Keratinocyte (primary cell): ENCODE data around the gene CORO1A. TPM values are rescaled to one million over a fixed set of nuclear protein-coding genes. Genes with fewer than 3 reads are reported as not detected.

Experiments
- DNase-seq: peaks from one replicate; pipeline ENCODE4 v3.0.0-alpha.2; 2011; ENCODE audit warnings: low read depth, missing footprints, low spot score
- FAIRE-seq: peaks from 2 replicates; lab custom pipeline; 2011; peaks lifted over from hg19 to GRCh38; lab: Jason Lieb, UNC
- H2AFZ ChIP-seq: 2 replicates; pipeline ENCODE4 v1.6.0; 2012; ENCODE audit warnings: low read length, control low read depth, inconsistent platforms; ENCODE audit not compliant: control insufficient read depth
- H3K27ac ChIP-seq: 2 replicates; pipeline ENCODE4 v1.5.1; 2011; ENCODE audit warnings: low read length; ENCODE audit not compliant: control insufficient read depth, insufficient read depth
- H3K27me3 ChIP-seq: 3 replicates; pipeline ENCODE4 v1.6.0; 2011; ENCODE audit warnings: low read length; ENCODE audit not compliant: control insufficient read depth, insufficient read depth; ENCODE audit errors: extremely low read depth
- H3K36me3 ChIP-seq, 2 experiments: 2 replicates in 1 of 2; 3 replicates in 1 of 2; pipeline ENCODE4 v1.5.1; 2011; ENCODE audit warnings: low read length in 2 of 2, mild to moderate bottlenecking in 1 of 2; ENCODE audit not compliant: control insufficient read depth in 2 of 2, insufficient read depth in 2 of 2; ENCODE audit errors: extremely low read depth in 1 of 2
- H3K4me1 ChIP-seq: 3 replicates; pipeline ENCODE4 v1.5.1; 2011; ENCODE audit warnings: low read length; ENCODE audit not compliant: control insufficient read depth, insufficient read depth; ENCODE audit errors: extremely low read depth
- H3K4me2 ChIP-seq: 3 replicates; pipeline ENCODE4 v1.6.0; 2011; ENCODE audit warnings: low read depth, low read length; ENCODE audit not compliant: control insufficient read depth, insufficient read depth; ENCODE audit errors: extremely low read depth
- H3K4me3 ChIP-seq, 3 experiments: fragments of 200-600 bp in 1 of 3; sonication (generic) in 1 of 3; 2 replicates in 2 of 3; 3 replicates in 1 of 3; pipeline ENCODE4 v1.5.1; 2011 to 2016; ENCODE audit warnings: low read length in 3 of 3, mild to moderate bottlenecking in 3 of 3, control low read depth in 2 of 3, inconsistent platforms in 1 of 3, low read depth in 1 of 3, mixed read lengths in 1 of 3, mixed run types in 1 of 3, moderate library complexity in 1 of 3; ENCODE audit not compliant: control insufficient read depth in 2 of 3, insufficient read depth in 2 of 3; ENCODE audit errors: extremely low read depth in 1 of 3
- H3K79me2 ChIP-seq: 2 replicates; pipeline ENCODE4 v1.6.0; 2012; ENCODE audit warnings: low read length; ENCODE audit not compliant: control insufficient read depth, insufficient read depth
- H3K9ac ChIP-seq: 3 replicates; pipeline ENCODE4 v1.6.0; 2011; ENCODE audit warnings: low read length; ENCODE audit not compliant: control insufficient read depth, insufficient read depth; ENCODE audit errors: extremely low read depth
- H3K9me1 ChIP-seq: 3 replicates; pipeline ENCODE4 v1.6.0; 2011; ENCODE audit warnings: low read length; ENCODE audit not compliant: control insufficient read depth, insufficient read depth; ENCODE audit errors: extremely low read depth
- H3K9me3 ChIP-seq: 2 replicates; pipeline ENCODE4 v1.5.1; 2012; ENCODE audit warnings: low read depth, low read length; ENCODE audit not compliant: control insufficient read depth
- H4K20me1 ChIP-seq: 3 replicates; pipeline ENCODE4 v1.6.0; 2011; ENCODE audit warnings: low read length; ENCODE audit not compliant: control insufficient read depth, insufficient read depth; ENCODE audit errors: extremely low read depth
- EZH2 ChIP-seq: IDR thresholded peaks from one replicate; pipeline ENCODE4 v1.6.1; 2012; ENCODE audit warnings: inconsistent platforms, mild to moderate bottlenecking, low read length, moderate library complexity
- dilution Hi-C: fragments of 300-500 bp; cut with MboI; formaldehyde crosslinking; loops from one replicate; pipeline ENCODE4 v1.7.0; 2020; ENCODE audit warnings: low sequenced_read_pairs; ENCODE audit not compliant: extremely low pct_ligation_motif_present
- polyA plus RNA-seq, 5 experiments: library from polyadenylated mRNA; depleted of rRNA in 3 of 5; stranded (reverse) in 3 of 5; stranded (forward) in 1 of 5; unstranded in 1 of 5; fragments of >200 nt; gene quantifications; 1 replicate in 1 of 5; 2 replicates in 3 of 5; 3 replicates in 1 of 5; pipeline versions ENCODE4 v1.2.1 to v1.2.3, GENCODE V29; 2011 to 2012; ENCODE audit warnings: missing spikeins in 2 of 5, low read depth in 1 of 5, low replicate concordance in 1 of 5
- TF ChIP-seq, protein P1 (sequence below), 3 experiments: IDR thresholded peaks in 1 of 3; conservative IDR thresholded peaks in 1 of 3; optimal IDR thresholded peaks in 1 of 3; 2 replicates in 2 of 3; 3 replicates in 1 of 3; pipeline versions ENCODE3 to v1.5.1; 2011; ENCODE audit warnings: low read length in 3 of 3, mild to moderate bottlenecking in 3 of 3, moderate library complexity in 2 of 3, control low read depth in 1 of 3, inconsistent platforms in 1 of 3; ENCODE audit not compliant: insufficient read depth in 2 of 3; ENCODE audit errors: extremely low read depth in 1 of 3

CORO1A gene
- polyA plus RNA-seq, 1 donor (not counting 4 experiments of a cell fraction or from before 2014, with no cell fraction given), result 2.8 TPM

DNA sequence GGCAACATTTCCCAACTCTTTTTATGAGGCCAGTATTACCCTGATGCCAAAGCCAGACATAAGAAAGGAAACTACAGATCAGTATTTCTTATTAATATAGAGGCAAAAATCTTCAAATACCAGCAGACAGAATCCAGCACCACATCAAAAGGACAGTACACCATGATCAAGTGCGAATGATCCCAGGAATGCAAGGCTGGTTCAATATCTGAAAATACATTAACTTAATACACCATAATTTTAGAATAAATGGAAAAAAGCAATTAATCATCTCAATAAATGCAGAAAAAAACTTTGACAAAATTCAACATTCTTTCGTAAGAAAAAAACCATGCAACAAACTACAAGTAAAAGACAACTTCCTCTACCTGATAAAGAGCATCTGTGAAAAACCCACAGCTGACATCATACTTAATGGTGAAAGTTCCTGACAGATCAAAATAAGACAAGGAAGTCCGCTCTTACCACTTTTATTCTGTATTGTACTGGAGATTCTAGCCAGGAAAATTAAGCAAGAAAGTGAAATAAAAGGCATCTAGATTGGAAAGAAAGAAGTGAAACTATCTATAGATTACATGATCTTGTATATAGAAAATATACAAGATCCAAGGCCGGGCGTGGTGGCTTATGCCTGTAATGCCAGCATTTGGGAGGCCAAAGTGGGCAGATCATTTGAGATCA, 34.0 kb upstream of the CORO1A start:
- dilution Hi-C loops, result no loop called here
- Histone ChIP-seq H3K4me3 (no peak overlapping the region), H3K36me3 (no peaks in the 10 kb centered on the region), H2AFZ (no peak overlapping the region), H4K20me1 (no peaks in the 10 kb centered on the region), H3K9ac (no peak overlapping the region), H3K27ac (no peak overlapping the region), H3K9me1 (no peaks in the 10 kb centered on the region), H3K4me1 (no peaks in the 10 kb centered on the region), H3K4me2 (no peak overlapping the region), H3K27me3 (no peaks in the 10 kb centered on the region), H3K79me2 (no peaks in the 10 kb centered on the region), H3K9me3 (no peaks in the 10 kb centered on the region)
- DNase-seq (no peak), FAIRE-seq (no peak)
- TF ChIP-seq, protein P1, sequence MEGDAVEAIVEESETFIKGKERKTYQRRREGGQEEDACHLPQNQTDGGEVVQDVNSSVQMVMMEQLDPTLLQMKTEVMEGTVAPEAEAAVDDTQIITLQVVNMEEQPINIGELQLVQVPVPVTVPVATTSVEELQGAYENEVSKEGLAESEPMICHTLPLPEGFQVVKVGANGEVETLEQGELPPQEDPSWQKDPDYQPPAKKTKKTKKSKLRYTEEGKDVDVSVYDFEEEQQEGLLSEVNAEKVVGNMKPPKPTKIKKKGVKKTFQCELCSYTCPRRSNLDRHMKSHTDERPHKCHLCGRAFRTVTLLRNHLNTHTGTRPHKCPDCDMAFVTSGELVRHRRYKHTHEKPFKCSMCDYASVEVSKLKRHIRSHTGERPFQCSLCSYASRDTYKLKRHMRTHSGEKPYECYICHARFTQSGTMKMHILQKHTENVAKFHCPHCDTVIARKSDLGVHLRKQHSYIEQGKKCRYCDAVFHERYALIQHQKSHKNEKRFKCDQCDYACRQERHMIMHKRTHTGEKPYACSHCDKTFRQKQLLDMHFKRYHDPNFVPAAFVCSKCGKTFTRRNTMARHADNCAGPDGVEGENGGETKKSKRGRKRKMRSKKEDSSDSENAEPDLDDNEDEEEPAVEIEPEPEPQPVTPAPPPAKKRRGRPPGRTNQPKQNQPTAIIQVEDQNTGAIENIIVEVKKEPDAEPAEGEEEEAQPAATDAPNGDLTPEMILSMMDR (optimal IDR thresholded peaks at IDR 0.05 in 1 of 3, IDR thresholded peaks at IDR 0.05 in 1 of 3, conservative IDR thresholded peaks at IDR 0.05 in 1 of 3; ENCODE audit: extremely low read depth in 1 of 3, insufficient read depth in 2 of 3, low read length in 3 of 3), result no peak
- no peak for TF ChIP-seq EZH2

DNA sequence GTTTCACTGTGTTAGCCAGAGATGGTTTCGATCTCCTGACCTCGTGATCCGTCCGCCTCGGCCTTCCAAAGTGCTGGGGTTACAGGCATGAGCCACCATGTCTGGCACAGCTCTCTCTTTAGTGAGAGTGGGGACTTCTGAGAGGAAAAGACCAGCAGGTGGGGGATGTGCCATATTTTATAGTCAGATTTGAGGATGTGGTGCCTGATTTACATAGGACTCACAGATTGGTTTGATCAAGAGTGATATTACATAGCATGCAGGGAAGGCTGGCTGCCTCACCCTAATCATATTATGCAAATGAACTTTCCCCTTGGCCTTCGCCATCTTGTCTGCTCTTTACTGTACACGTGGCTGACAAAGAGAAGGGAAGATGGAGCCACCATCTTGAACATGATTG, 32.3 kb upstream of the CORO1A start:
- dilution Hi-C loops, result no loop called here
- Histone ChIP-seq H3K9me1 (no peaks in the 10 kb centered on the region), H3K4me1 (no peaks in the 10 kb centered on the region), H3K4me3 (no peak overlapping the region), H4K20me1 (no peaks in the 10 kb centered on the region), H2AFZ (no peak overlapping the region), H3K79me2 (no peaks in the 10 kb centered on the region), H3K9ac (no peak overlapping the region), H3K36me3 (no peaks in the 10 kb centered on the region), H3K27me3 (no peaks in the 10 kb centered on the region), H3K27ac (no peak overlapping the region), H3K9me3 (no peaks in the 10 kb centered on the region), H3K4me2 (no peak overlapping the region)
- DNase-seq (no peak), FAIRE-seq (no peak)
- TF ChIP-seq, protein P1 (optimal IDR thresholded peaks at IDR 0.05 in 1 of 3, IDR thresholded peaks at IDR 0.05 in 1 of 3, conservative IDR thresholded peaks at IDR 0.05 in 1 of 3; ENCODE audit: extremely low read depth in 1 of 3, insufficient read depth in 2 of 3, low read length in 3 of 3), result no peak
- TF ChIP-seq EZH2, result no peak
